ENCODE data around the gene PLXNA2.

PLXNA2 gene

DNA sequence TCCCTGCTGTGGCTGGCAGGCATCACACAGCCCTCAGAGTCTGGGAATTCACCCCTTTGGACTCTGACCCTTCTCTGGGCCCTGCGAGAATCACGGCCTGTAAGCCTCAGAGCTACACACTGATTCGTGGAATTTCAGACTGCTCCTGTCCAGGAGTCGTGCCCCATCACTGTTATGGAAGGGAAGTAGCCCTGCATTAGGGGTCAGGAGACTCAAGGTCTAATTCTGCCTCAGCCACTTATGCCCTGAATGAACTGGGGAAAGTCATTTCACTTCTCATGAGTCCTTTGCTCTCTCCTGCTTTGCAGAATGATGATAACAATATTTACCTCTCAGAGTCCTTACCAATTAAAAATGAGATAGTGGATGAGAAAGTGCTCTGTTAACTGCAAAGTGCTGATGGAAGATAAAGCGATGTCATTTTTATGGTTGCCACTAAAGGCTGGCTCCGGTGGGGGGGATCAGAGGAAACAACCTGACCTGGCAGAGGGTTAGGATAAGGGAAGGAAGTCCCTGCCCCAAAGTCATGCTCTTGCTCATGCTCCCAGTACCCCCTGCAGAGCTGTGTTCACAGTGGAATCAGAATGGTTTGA lies 184.7 kb downstream of the PLXNA2 start:
- DNase-seq (ENCODE audit: low spot score): no peak

DNA sequence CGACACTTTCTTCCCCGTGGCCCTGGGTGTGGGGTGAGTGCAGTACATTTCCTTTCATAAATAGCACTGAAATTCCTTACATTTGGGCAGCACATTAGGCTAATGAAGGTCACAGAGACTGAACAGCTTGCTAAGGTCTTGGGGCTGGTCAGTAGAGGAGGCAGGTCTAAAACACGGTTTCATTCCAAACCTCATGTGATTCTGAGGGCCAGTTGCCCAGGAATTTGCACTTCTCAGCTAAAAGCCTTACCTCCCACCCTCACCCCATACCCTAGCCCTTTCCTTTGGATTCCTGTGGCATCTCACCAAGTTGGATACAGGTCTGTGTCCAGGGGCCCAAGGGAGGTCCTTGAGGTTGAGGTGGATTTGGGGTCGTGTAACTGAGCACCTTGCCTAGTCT lies 185.4 kb downstream of the PLXNA2 start:
- no peak for DNase-seq (ENCODE audit: low spot score)

- no peak for DNase-seq (ENCODE audit: low spot score)
Measured at GRCh38 chr1:208058267-208058666, 185.9 kb downstream of the PLXNA2 start.

DNA sequence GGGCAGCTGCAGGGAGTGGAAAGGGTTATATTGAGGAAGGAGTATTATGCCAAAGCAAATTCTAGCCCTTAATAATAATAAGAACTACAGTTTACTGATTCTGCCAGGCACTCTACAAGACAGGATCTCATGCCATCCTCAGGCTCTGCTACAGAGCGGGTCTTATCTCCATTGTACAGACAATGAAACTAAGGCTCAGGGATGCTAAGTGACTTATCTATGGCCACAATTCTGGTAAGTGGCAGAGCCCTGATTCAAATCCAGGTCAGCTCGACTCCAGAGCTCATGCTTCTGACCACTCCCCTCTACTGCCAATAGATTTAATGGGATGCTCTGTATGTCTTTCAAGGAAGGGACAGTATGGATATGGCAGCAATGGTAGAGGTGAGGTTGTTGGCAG lies 187.1 kb downstream of the PLXNA2 start:
- no peak for DNase-seq (ENCODE audit: low spot score)

DNA sequence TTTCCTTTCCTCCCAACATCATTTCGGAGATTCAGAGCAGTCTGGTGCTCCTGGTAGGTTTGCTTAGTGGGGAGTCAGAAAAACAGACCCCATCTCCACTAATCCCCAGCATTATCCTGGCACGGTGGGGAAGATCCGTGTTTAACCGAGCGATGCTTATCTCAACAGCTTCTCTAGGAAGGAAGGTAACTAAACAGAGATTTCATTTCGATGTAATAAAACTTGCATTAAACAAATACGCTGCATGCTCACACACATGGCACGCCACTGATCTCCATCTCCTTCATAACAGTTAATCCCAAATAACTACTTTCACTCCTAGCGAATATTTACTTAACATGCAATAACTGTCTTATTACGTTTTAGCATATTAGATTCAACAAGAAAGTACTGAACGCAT lies 188.6 kb downstream of the PLXNA2 start:
- no peak for DNase-seq (ENCODE audit: low spot score)

DNA sequence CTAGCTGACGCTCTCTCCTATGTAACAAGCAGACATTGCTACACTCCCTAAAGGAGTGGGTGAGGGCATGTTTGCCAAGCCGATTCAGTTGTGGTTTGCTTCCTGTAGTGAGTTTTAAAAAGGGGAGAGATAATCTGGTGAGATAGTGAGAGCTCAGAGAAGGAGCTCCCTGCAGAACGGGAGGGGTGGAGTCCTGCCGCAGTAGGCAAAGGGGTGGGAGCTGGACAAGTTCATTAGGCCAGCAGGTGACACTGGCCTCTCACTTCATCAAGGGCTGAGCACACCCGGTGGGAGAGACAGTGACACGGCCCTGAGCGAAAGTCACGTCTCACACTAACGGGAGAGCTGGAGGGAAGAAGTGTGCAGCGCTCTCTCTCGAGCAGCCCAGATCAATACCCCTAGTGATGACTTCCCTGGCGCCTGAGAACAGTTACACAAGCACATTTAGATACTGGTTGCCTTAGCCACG lies 189.2 kb downstream of the PLXNA2 start:
- DNase-seq (ENCODE audit: low spot score): no peak

DNA sequence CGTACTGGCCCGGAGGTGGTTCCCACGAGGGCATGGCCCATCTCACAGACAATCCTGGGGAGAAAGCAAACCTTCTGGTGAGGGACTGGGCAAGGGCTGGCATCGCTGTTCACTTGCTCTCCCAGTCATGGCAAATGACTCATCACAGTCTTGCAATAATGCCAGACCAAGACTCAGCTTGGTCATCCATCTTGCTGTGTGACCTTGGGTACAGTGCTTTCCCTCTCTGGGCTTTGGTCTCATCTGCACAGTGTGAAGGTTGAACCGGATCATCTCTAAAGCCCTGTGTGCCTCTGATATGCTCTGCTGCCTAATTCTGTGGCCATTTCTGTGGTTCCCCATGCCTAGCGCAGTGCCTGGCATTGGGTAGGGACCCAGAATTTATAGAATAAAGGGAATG lies 189.7 kb downstream of the PLXNA2 start:
- DNase-seq (ENCODE audit: low spot score): no peak

- no peak for DNase-seq (ENCODE audit: low spot score)
Measured at GRCh38 chr1:208053661-208054060, 190.5 kb downstream of the PLXNA2 start.

DNA sequence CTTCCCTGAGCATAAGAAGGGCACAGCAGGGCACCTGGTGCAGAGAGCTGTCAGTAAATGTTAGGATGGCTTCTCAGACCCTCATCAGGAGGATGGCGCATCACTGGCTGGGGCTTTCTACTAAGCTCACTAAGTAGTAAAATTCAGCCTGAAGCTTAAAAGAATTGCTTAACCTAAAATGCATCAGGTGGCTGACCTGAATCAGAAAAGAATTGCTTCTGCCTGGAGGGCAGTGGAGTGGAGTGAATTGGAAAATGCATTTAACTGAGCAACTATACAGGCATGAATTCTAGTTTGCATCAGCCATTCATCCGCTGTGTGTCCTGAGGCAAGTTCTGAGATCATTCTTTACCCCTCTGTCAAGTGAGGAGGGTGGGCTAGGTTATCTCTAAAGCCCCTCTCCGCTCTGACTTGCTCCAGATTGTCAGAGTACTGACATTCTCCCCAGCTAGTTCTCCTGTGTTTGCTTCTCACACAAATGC lies 191.2 kb downstream of the PLXNA2 start:
- DNase-seq (ENCODE audit: low spot score): no peak

- no peak for DNase-seq (ENCODE audit: low spot score)
Measured at GRCh38 chr1:208052135-208052534, 192.0 kb downstream of the PLXNA2 start.

- DNase-seq (ENCODE audit: low spot score): no peak
Measured at GRCh38 chr1:208051651-208052050, 192.5 kb downstream of the PLXNA2 start.

DNA sequence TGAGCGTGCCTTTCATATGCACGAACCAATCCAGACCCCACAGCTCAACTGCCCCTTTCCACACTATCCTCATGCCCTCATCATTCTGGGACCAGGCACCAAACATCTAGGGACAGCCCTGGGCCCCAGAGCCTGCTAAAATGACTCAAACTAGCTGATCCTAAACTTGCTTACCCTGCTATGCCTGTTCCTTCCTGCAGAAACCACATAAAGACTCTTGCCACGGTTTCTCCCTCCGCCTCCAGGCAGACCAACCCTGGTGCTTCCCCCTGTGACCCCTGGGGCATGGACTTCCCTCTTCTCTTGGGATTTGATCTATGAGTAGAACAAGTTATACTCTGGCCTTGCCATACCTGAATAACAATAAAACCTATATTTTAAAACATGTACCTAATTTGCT lies 195.3 kb downstream of the PLXNA2 start:
- no peak for DNase-seq (ENCODE audit: low spot score)

GRCh38 chr1:208047975-208048374 lies 196.2 kb downstream of the PLXNA2 start:
- DNase-seq (ENCODE audit: low spot score): no peak

DNA sequence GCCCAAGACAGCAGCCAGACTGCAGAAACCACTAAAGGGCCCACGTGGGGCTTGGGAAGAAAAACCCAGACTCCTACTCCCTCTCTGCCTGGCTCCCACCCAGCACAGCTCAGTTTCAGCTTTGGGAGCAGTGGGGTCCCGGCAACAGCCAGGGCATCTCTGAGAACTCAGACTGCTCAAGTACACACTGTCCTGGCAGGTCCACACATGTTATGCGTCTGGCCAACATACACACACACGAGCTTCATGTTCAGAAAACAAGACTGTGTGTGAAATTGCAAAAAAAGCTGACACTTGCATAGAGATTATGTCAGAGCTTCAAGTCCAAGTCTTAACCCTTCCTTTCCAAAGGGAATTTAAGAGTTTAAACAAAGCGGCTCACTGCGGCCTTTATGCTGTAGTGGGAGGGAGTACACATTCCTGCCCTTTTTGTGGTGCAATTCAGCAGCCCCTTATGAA lies 196.7 kb downstream of the PLXNA2 start:
- no peak for DNase-seq (ENCODE audit: low spot score)

- no peak for DNase-seq (ENCODE audit: low spot score)
Measured at GRCh38 chr1:208045463-208046260, 198.5 kb downstream of the PLXNA2 start.

DNA sequence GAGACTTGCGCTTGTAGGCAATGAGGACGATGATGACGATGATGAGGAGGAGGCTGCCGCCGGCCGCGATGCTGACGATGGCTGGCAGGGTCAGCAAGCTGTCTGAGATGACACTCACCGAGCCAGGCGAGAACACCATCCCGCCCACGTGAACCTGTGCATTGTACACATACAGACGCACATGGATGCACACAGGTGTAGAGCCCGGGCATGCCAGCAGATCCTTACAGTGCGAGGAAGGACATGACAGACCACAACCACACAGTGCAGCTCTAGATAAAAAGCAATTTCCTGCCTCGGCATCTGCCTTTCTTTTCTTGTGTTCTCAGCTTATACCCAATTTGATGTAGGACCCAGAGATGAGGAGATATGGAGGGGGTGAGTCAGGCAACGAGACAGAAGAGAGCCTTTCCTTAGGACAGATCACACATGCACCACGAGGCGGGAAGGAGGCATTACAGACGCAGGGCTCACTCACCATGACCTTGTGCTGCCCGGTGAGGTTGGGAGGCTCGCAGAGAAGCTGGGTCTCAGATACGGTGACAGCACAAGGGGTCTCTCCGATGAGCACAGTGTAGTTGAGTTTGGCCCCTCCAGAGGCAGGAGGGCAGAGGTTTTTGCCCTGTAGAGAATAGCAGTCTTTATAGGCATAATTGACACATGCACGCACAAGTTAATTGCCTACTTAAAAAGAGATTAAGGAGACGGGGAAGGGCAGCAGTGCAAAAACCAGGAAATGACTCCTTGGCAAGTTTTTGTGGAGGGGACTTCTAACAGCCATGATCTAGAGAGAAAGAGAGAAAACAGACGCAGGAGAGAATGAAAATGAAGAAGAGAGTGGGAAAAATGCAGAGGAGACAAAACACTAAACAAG lies 199.4 kb downstream of the PLXNA2 start:
- no peak for DNase-seq (ENCODE audit: low spot score)

DNA sequence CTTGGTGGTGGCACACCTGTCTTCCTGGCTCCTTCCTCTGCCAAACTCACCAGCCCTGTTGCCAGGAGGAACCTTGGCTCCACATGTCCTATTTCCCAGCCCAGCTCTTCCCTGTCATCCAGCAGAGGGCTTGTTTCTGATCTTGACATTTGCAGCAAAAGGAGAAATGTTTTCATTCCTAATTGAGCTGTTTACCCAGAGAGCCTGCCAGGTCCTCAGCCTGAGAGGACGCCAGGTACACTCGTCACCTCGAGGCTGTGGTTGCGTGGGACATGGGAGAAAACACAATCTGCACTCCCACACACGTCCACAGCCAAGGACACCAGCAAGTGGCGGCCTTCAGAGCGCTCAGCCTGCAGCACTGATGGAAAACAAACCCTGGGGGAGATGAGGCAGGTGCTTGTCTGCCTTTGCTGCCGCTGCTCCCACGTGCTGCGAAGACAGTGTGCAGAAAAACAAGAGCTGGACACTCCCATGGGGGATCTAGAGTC lies 200.4 kb downstream of the PLXNA2 start:
- DNase-seq (ENCODE audit: low spot score): no peak

DNA sequence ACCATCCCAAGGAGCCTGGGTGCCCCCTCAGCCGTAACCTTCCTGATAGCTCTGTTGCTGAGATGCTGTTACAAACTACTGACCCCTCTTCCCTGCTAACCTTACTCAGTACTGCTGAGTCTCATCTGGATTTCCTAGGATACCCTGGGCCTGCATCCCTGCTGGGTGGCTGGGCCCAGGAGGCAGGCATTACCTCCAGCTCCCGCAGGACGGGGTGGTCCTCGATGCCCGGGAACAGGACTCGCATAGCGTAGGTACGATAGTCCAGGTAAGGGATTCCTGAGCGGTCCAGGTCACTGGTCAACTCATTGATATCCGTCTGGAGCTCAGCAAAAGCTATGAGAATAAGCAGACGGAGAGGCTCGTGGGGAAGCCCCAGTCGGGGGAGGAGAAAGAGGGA lies 201.3 kb downstream of the PLXNA2 start:
- DNase-seq (ENCODE audit: low spot score): no peak

DNA sequence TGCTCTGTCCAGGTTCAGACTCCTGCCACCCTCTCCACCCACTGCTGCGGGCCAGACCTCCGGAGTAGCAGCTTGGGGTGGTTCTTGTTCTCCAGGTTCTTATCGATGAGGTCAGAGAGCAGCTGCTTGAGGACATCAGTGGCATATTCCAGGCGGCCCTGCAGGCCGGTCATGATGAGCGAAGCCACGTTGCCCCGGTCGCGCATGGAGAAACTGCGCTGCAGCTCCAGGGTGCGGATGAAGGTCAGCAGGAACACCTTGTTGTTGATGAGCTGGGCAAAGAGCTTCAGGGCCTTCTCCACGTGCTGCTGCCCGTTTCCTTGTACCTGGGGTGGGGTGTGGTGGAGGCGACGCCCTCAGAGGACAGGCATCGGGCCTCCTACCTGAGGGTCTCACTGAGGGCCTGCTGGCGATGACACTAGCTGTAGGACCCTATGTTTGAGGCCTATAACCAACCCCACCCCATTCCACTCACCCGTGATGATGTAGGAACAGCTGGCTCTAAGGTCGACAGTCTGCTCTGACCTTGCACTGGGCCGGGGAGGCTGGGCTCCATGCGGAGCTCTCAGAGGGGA lies 202.1 kb downstream of the PLXNA2 start:
- DNase-seq (ENCODE audit: low spot score): no peak

DNA sequence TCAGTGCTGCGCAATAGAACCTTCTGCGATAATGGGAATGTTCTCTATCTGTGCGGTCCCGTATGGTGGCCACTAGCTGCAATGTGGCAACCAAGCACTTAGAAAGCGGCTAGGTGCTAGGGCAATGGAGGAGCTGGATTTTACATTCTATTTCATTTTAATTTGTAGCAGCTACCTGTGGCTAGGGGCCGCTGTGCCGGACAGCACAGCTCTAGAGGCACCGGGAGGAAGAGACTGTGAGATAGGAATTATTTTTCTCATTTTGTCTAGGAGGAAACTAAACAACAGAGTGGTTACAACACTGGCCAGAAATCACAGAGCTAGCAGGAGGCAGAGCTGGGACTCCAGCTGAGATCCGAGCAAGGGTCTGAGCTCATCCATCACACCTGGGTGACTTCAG lies 202.7 kb downstream of the PLXNA2 start:
- no peak for DNase-seq (ENCODE audit: low spot score)

DNA sequence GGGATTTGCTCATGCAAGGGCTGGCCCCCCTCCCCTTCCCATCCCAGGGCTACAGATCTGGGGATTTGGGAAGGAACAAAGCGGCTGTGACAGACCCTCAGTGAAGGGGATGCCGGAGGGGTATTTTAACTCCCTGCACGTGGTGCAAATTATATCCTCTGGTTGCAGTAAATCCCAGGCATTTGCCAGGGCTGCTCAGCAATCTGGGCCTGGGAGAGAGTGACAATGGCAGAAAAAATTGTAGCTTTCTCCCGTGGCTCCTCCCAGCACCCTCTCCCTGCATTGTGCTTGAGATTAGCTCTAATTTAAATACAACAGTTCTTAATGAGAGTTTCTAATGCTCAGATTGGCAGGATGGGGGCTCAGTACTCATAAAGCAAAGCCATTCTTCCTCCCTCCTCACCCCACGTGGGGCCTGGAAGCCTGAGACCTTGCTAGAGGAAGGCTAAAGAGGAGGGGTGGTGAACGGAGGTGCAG lies 203.3 kb downstream of the PLXNA2 start:
- no peak for DNase-seq (ENCODE audit: low spot score)

All from NAMALWA (cell line).